ENCODE data around the gene SH3BP4. TPM values are rescaled to one million over a fixed set of nuclear protein-coding genes. Genes with fewer than 3 reads are reported as not detected.
A peak's percentile ranks its signal among the peaks of the same experiment; 100 is the strongest.

SH3BP4 gene
- total and polyA plus RNA-seq, 2 of the 13 experiments (the other 11 are each of a cell fraction or from before 2014, with no cell fraction given) = 34.6 to 99.1 TPM

DNA sequence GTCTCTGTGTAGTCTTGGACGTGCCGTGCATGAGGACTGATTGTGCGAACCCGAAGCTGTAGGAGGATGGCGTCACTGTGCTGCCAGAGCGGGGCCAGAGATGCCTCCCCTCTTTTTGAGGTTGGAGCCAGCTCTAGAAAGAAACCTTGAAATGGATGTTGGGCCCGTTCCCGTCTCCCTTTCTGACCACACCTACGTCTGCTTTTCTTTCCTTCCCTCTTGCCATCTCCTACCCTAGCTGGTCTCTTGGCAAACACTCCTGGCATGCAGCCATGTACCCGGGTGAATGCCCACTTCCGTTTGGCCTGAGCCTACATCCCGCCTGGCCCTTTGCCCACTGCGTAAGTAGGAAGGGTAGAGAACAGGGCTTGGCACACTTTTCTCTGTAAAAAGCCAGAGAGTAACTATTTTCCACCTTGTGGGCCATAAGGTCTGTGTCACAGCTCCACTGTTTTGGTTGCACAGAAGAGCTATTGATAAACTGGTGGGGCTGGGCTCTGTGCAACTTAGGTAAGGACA is 37.4 kb downstream of the SH3BP4 start:
- no peak for FAIRE-seq
- intact Hi-C loops (cut with micrococcal nuclease; ENCODE audit: unreplicated experiment) (loop anchor here (10.0 kb wide), 1 partner anchor 434 kb away; no protein-coding TSS in a partner anchor), in situ Hi-C loops (cut with HindIII; ENCODE audit: extremely low pct_ligation_motif_present, low pct_unique_long_range_greater_than_20kb) (no loop called here)
- Histone ChIP-seq H3K4me3 (replicated peaks in 1 of 3; ENCODE audit: insufficient read depth in 1 of 3, low read depth in 2 of 3, low read length in 3 of 3) (no peak overlapping the region), H3K79me2 (ENCODE audit: insufficient read depth, low read length) (peaks cover 100% of the 10 kb centered on the region), H3K36me3 (replicated peaks in 1 of 2; ENCODE audit: control insufficient read depth in 1 of 2, insufficient read depth in 2 of 2, low read length in 2 of 2) (peaks cover 20 to 74% of the 10 kb centered on the region in 2 experiments), H3K4me2 (ENCODE audit: low read depth, low read length) (no peak overlapping the region), H3K27ac (ENCODE audit: extremely low read length, insufficient read depth, low read length) (no peak overlapping the region), H2AFZ (ENCODE audit: low read length) (no peak overlapping the region), H4K20me1 (ENCODE audit: insufficient read depth, low read length) (peaks cover 95% of the 10 kb centered on the region), H3K9ac (ENCODE audit: insufficient read depth, low read depth, low read length) (no peak overlapping the region), H3K27me3 (ENCODE audit: control insufficient read depth in 1 of 2, insufficient read depth in 2 of 2, low read length in 2 of 2) (no peaks in the 10 kb centered on the region), H3K4me1 (ENCODE audit: insufficient read depth, low read length) (peaks cover 97% of the 10 kb centered on the region), H3K9me3 (ENCODE audit: low read length) (no peaks in the 10 kb centered on the region)
- POLR2A ChIA-PET = interaction anchor here (3.1 kb wide), 1 partner anchor 8 kb away, joined by 17 read pairs; no protein-coding TSS in a partner anchor
- CTCF ChIA-PET (ENCODE audit: low intra/inter-chr PET ratio, low total read pairs) = no interaction called here
- 96% methylated on average over 13 of the region's 13 CpGs for WGBS (ENCODE audit: low lambda C conversion rate)
- no peak for DNase-seq (ENCODE audit: low spot score)
- no TSS peak for BruUV-seq (replicated peaks)
- no peak for ATAC-seq
- TF ChIP-seq MED13 (CRISPR knock-in tag; IDR thresholded peaks at IDR 0.05) = no peak
- TF ChIP-seq RBM22 (optimal IDR thresholded peaks at IDR 0.05; ENCODE audit: low read length) = peak; percentile 50
- TF ChIP-seq PCBP1 (IDR thresholded peaks at IDR 0.05; ENCODE audit: borderline replicate concordance, low read depth, low read length) = no peak
- TF ChIP-seq, protein P1, sequence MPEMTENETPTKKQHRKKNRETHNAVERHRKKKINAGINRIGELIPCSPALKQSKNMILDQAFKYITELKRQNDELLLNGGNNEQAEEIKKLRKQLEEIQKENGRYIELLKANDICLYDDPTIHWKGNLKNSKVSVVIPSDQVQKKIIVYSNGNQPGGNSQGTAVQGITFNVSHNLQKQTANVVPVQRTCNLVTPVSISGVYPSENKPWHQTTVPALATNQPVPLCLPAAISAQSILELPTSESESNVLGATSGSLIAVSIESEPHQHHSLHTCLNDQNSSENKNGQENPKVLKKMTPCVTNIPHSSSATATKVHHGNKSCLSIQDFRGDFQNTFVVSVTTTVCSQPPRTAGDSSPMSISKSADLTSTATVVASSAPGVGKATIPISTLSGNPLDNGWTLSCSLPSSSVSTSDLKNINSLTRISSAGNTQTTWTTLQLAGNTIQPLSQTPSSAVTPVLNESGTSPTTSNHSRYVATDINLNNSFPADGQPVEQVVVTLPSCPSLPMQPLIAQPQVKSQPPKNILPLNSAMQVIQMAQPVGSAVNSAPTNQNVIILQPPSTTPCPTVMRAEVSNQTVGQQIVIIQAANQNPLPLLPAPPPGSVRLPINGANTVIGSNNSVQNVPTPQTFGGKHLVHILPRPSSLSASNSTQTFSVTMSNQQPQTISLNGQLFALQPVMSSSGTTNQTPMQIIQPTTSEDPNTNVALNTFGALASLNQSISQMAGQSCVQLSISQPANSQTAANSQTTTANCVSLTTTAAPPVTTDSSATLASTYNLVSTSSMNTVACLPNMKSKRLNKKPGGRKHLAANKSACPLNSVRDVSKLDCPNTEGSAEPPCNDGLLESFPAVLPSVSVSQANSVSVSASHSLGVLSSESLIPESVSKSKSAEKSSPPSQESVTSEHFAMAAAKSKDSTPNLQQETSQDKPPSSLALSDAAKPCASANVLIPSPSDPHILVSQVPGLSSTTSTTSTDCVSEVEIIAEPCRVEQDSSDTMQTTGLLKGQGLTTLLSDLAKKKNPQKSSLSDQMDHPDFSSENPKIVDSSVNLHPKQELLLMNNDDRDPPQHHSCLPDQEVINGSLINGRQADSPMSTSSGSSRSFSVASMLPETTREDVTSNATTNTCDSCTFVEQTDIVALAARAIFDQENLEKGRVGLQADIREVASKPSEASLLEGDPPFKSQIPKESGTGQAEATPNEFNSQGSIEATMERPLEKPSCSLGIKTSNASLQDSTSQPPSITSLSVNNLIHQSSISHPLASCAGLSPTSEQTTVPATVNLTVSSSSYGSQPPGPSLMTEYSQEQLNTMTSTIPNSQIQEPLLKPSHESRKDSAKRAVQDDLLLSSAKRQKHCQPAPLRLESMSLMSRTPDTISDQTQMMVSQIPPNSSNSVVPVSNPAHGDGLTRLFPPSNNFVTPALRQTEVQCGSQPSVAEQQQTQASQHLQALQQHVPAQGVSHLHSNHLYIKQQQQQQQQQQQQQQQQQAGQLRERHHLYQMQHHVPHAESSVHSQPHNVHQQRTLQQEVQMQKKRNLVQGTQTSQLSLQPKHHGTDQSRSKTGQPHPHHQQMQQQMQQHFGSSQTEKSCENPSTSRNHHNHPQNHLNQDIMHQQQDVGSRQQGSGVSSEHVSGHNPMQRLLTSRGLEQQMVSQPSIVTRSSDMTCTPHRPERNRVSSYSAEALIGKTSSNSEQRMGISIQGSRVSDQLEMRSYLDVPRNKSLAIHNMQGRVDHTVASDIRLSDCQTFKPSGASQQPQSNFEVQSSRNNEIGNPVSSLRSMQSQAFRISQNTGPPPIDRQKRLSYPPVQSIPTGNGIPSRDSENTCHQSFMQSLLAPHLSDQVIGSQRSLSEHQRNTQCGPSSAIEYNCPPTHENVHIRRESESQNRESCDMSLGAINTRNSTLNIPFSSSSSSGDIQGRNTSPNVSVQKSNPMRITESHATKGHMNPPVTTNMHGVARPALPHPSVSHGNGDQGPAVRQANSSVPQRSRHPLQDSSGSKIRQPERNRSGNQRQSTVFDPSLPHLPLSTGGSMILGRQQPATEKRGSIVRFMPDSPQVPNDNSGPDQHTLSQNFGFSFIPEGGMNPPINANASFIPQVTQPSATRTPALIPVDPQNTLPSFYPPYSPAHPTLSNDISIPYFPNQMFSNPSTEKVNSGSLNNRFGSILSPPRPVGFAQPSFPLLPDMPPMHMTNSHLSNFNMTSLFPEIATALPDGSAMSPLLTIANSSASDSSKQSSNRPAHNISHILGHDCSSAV (CRISPR knock-in tag; IDR thresholded peaks at IDR 0.05; ENCODE audit: borderline replicate concordance) = no peak
- TF ChIP-seq HNRNPL (IDR thresholded peaks at IDR 0.05; ENCODE audit: low read depth, low read length) = 0 out of 2 replicates have a peak, but pooled peaks have one; percentile 33
- TF ChIP-seq, protein P2, sequence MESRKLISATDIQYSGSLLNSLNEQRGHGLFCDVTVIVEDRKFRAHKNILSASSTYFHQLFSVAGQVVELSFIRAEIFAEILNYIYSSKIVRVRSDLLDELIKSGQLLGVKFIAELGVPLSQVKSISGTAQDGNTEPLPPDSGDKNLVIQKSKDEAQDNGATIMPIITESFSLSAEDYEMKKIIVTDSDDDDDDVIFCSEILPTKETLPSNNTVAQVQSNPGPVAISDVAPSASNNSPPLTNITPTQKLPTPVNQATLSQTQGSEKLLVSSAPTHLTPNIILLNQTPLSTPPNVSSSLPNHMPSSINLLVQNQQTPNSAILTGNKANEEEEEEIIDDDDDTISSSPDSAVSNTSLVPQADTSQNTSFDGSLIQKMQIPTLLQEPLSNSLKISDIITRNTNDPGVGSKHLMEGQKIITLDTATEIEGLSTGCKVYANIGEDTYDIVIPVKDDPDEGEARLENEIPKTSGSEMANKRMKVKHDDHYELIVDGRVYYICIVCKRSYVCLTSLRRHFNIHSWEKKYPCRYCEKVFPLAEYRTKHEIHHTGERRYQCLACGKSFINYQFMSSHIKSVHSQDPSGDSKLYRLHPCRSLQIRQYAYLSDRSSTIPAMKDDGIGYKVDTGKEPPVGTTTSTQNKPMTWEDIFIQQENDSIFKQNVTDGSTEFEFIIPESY (CRISPR knock-in tag; IDR thresholded peaks at IDR 0.05) = peak; percentile 19; the same call in 1 of the 2 replicates
- no peak for TF ChIP-seq ZNF879 (CRISPR knock-in tag; IDR thresholded peaks at IDR 0.05)
- TF ChIP-seq, protein P3, sequence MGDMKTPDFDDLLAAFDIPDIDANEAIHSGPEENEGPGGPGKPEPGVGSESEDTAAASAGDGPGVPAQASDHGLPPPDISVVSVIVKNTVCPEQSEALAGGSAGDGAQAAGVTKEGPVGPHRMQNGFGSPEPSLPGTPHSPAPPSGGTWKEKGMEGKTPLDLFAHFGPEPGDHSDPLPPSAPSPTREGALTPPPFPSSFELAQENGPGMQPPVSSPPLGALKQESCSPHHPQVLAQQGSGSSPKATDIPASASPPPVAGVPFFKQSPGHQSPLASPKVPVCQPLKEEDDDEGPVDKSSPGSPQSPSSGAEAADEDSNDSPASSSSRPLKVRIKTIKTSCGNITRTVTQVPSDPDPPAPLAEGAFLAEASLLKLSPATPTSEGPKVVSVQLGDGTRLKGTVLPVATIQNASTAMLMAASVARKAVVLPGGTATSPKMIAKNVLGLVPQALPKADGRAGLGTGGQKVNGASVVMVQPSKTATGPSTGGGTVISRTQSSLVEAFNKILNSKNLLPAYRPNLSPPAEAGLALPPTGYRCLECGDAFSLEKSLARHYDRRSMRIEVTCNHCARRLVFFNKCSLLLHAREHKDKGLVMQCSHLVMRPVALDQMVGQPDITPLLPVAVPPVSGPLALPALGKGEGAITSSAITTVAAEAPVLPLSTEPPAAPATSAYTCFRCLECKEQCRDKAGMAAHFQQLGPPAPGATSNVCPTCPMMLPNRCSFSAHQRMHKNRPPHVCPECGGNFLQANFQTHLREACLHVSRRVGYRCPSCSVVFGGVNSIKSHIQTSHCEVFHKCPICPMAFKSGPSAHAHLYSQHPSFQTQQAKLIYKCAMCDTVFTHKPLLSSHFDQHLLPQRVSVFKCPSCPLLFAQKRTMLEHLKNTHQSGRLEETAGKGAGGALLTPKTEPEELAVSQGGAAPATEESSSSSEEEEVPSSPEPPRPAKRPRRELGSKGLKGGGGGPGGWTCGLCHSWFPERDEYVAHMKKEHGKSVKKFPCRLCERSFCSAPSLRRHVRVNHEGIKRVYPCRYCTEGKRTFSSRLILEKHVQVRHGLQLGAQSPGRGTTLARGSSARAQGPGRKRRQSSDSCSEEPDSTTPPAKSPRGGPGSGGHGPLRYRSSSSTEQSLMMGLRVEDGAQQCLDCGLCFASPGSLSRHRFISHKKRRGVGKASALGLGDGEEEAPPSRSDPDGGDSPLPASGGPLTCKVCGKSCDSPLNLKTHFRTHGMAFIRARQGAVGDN (CRISPR knock-in tag; IDR thresholded peaks at IDR 0.05) = peak; percentile 7; the same call in 1 of the 2 replicates
- no peak for TF ChIP-seq RFXAP (CRISPR knock-in tag; IDR thresholded peaks at IDR 0.05; ENCODE audit: borderline replicate concordance)
- TF ChIP-seq ZNF317 (CRISPR knock-in tag; IDR thresholded peaks at IDR 0.05) = no peak

All from HepG2 (cell line).